OCI-LY3 (cell line): ENCODE data around the gene MITD1.

Experiments used
- H2AFZ ChIP-seq: fragments of 200-600, 300-600 bp; shearing (Covaris generic); 2 replicates; pipeline ENCODE4 v1.6.0; 2014; ENCODE audit warnings: antibody characterized with exemption, low read depth, low read length
- H3K27ac ChIP-seq: fragments of 200-600, 300-600 bp; sonication (generic); 2 replicates; pipeline ENCODE4 v1.5.1; 2014; ENCODE audit warnings: mild to moderate bottlenecking, low read length, moderate library complexity, mixed read lengths
- H3K27me3 ChIP-seq: fragments of 200-600, 300-600 bp; sonication (generic); 2 replicates; pipeline ENCODE4 v1.6.1; 2014; ENCODE audit warnings: low read depth, low read length, mixed read lengths
- H3K36me3 ChIP-seq: fragments of 200-600, 300-600 bp; sonication (generic); replicated peaks from 2 replicates; pipeline ENCODE3; 2014; ENCODE audit warnings: low read depth, low read length, mixed read lengths
- H3K4me1 ChIP-seq: fragments of 300-600, 200-600 bp; sonication (generic); 2 replicates; pipeline ENCODE4 v1.6.1; 2014; ENCODE audit warnings: low read length, mixed read lengths
- H3K4me2 ChIP-seq: fragments of 200-600, 300-600 bp; sonication (generic); 2 replicates; pipeline ENCODE4 v1.6.1; 2014; ENCODE audit warnings: low read length, mixed read lengths
- H3K4me3 ChIP-seq: fragments of 300-600, 200-600 bp; sonication (generic); 2 replicates; pipeline ENCODE4 v1.5.1; 2014; ENCODE audit warnings: antibody characterized with exemption, mild to moderate bottlenecking, low read length, moderate library complexity
- H3K79me2 ChIP-seq: fragments of 300-600, 200-600 bp; shearing (Covaris generic); 2 replicates; pipeline ENCODE4 v1.6.1; 2014; ENCODE audit warnings: mild to moderate bottlenecking, low read length, mixed read lengths
- H3K9ac ChIP-seq: fragments of 300-600, 200-600 bp; shearing (Covaris generic); 2 replicates; pipeline ENCODE4 v1.6.0; 2014; ENCODE audit warnings: mild to moderate bottlenecking, low read length, moderate library complexity
- H3K9me3 ChIP-seq: fragments of 200-600, 300-600 bp; shearing (Covaris generic); 2 replicates; pipeline ENCODE4 v1.6.1; 2014; ENCODE audit warnings: low read length, mixed read lengths; ENCODE audit not compliant: insufficient read depth
- H4K20me1 ChIP-seq: fragments of 200-600, 300-600 bp; sonication (generic); 2 replicates; pipeline ENCODE4 v1.6.1; 2016; ENCODE audit warnings: low read length, mixed read lengths; ENCODE audit not compliant: insufficient read depth
- EZH2phosphoT487 ChIP-seq: fragments of 200-600 bp; shearing (Covaris generic); IDR thresholded peaks from 2 replicates; pipeline ENCODE4 v1.6.1; 2018; ENCODE audit warnings: antibody characterized with exemption, mixed run types, low read depth
- TF ChIP-seq, protein P1 (sequence below): fragments of 200-600, 300-600 bp; sonication (generic); IDR thresholded peaks from 2 replicates; pipeline ENCODE4 v1.5.1; 2014; ENCODE audit warnings: antibody characterized with exemption, low read length, low read depth

Gene MITD1

DNA sequence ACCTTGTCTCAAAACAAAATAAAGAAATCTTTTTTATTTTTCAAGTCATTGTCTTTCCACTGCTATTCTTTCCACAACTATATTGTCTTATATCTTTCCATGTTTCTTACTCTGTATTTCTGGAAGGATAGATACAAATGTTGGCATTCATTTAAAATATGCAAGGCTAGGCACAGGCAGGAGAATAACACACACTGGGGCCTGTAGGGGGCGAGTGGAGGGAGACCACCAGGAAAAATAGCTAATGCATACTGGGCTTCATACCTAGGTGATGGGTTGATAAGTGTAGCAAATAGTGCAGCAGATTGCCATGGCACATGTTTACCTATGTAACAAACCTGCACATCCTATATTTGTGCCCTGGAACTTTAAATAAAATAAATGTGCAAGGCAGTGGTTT is 9.7 kb upstream of the MITD1 start:
- Histone ChIP-seq H3K4me2 (no peak overlapping the region), H3K9ac (no peak overlapping the region), H3K4me3 (no peak overlapping the region), H3K4me1 (no peaks in the 10 kb centered on the region), H3K27me3 (no peaks in the 10 kb centered on the region), H3K9me3 (no peaks in the 10 kb centered on the region), H3K79me2 (peaks cover 18% of the 10 kb centered on the region), H3K36me3 (peaks cover 22% of the 10 kb centered on the region), H4K20me1 (no peaks in the 10 kb centered on the region), H2AFZ (no peak overlapping the region), H3K27ac (no peak overlapping the region)
- no peak for TF ChIP-seq EZH2phosphoT487
- TF ChIP-seq, protein P1, sequence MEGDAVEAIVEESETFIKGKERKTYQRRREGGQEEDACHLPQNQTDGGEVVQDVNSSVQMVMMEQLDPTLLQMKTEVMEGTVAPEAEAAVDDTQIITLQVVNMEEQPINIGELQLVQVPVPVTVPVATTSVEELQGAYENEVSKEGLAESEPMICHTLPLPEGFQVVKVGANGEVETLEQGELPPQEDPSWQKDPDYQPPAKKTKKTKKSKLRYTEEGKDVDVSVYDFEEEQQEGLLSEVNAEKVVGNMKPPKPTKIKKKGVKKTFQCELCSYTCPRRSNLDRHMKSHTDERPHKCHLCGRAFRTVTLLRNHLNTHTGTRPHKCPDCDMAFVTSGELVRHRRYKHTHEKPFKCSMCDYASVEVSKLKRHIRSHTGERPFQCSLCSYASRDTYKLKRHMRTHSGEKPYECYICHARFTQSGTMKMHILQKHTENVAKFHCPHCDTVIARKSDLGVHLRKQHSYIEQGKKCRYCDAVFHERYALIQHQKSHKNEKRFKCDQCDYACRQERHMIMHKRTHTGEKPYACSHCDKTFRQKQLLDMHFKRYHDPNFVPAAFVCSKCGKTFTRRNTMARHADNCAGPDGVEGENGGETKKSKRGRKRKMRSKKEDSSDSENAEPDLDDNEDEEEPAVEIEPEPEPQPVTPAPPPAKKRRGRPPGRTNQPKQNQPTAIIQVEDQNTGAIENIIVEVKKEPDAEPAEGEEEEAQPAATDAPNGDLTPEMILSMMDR: no peak

DNA sequence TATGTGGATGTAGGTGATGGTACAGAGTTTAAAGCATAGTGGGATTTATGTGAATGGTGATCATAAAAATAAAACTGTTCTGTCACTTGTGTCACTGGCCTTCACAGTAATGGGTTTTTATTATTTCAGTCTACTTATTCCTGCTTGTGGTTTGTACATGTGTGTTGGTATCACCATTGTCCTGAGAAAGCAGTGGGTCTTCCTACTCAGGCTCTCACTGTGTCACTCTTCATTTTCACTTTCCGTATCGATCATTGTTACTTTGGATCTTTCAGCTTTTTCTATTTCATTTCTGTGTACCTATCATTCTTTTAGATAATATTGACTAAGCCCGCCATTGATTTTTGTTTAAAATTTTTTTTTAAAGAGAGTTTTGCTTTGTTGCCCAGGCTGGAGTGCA is 7.5 kb upstream of the MITD1 start:
- Histone ChIP-seq H3K9me3 (no peaks in the 10 kb centered on the region), H3K27me3 (no peaks in the 10 kb centered on the region), H3K4me3 (no peak overlapping the region), H3K79me2 (peaks cover 39% of the 10 kb centered on the region), H3K36me3 (peaks cover 22% of the 10 kb centered on the region), H3K9ac (no peak overlapping the region), H4K20me1 (no peaks in the 10 kb centered on the region), H3K27ac (no peak overlapping the region), H3K4me2 (no peak overlapping the region), H3K4me1 (no peaks in the 10 kb centered on the region), H2AFZ (no peak overlapping the region)
- TF ChIP-seq, protein P1: no peak
- TF ChIP-seq EZH2phosphoT487: no peak

DNA sequence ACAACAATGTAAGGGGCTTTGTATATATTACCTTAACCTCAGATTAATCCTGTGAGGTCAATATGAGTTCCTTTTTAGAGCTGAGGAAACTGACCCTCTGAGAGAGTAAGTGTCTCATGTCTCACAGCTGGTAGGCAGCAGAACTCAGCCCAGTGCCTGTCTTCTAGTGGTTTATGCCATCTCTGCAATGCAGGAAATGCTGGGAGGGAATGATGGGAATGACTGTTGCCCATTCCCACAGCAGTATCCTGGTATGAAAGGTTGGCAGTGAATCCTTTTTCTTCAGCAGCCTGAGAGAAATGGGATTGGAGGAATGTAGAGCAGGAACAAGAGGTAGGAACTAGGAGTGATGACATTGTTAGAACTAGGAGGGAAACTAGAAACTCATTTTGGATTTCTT is 6.2 kb upstream of the MITD1 start:
- H3K9ac ChIP-seq: no peak overlapping the region
- peaks cover 1% of the 10 kb centered on the region for H3K4me1 ChIP-seq
- no peak overlapping the region for H3K4me3 ChIP-seq
- no peaks in the 10 kb centered on the region for H3K27me3 ChIP-seq
- no peak for TF ChIP-seq EZH2phosphoT487
- TF ChIP-seq, protein P1: no peak
- peaks cover 51% of the 10 kb centered on the region for H3K79me2 ChIP-seq
- no peaks in the 10 kb centered on the region for H4K20me1 ChIP-seq
- no peak overlapping the region for H3K27ac ChIP-seq
- no peaks in the 10 kb centered on the region for H3K9me3 ChIP-seq
- H2AFZ ChIP-seq: no peak overlapping the region
- peaks cover 20% of the 10 kb centered on the region for H3K36me3 ChIP-seq
- no peak overlapping the region for H3K4me2 ChIP-seq

DNA sequence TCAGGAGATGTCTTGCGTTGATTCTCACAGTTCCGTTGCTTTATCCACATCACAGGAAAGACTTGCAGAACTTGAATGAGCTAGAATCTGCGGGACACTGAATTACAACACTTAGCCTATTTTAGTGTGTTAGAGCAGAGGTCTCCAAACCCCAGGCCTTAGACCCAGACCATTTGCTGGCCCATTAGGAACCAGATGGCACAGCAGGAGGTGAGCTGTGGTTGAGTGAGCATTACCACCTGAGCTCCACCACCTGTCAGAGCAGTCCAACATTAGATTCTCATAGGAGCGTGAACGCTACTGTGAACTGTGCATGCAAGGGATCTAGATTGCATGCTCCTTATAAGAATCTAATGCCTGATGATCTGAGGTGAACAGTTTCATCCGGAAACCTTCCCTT is 4.0 kb upstream of the MITD1 start:
- no peak overlapping the region for H3K27ac ChIP-seq
- no peak overlapping the region for H3K4me3 ChIP-seq
- H2AFZ ChIP-seq: no peak overlapping the region
- no peak overlapping the region for H3K9ac ChIP-seq
- H3K4me1 ChIP-seq: peaks cover 10% of the 10 kb centered on the region
- no peaks in the 10 kb centered on the region for H3K27me3 ChIP-seq
- H3K4me2 ChIP-seq: no peak overlapping the region
- TF ChIP-seq, protein P1: no peak
- TF ChIP-seq EZH2phosphoT487: no peak
- H3K79me2 ChIP-seq: peaks cover 69% of the 10 kb centered on the region
- no peaks in the 10 kb centered on the region for H3K9me3 ChIP-seq
- H4K20me1 ChIP-seq: no peaks in the 10 kb centered on the region
- peaks cover 10% of the 10 kb centered on the region for H3K36me3 ChIP-seq
